A673 (cell line): Measurements from ENCODE around the gene CINP.

ENCODE experiments used
- CTCF ChIP-seq: fragments of 300-800, 200-600 bp; sonication (generic); conservative IDR thresholded peaks from 2 replicates; pipeline ENCODE4 v1.5.1; 2017; ENCODE audit warnings: low read depth, mild to moderate bottlenecking, antibody characterized with exemption, low read length, moderate library complexity, mixed read lengths
- EZH2 ChIP-seq: fragments of 200-600 bp; sonication (generic); IDR thresholded peaks from 2 replicates; pipeline ENCODE4 v1.6.1; 2017; ENCODE audit warnings: borderline replicate concordance, low read depth, mild to moderate bottlenecking, mixed read lengths, antibody characterized with exemption, low read length; ENCODE audit not compliant: poor library complexity, severe bottlenecking

GRCh38 chr14:102314242-102315011, 48.3 kb downstream of the CINP start:
- TF ChIP-seq CTCF (peak; percentile 98), EZH2 (no peak)
